A172 (cell line): ENCODE measurements around the gene TBX2. TPM values are rescaled to one million over a fixed set of nuclear protein-coding genes. Genes with fewer than 3 reads are reported as not detected.

Source experiments
- DNase-seq: peaks from one replicate; pipeline ENCODE4 v3.0.0-alpha.2; 2015; ENCODE audit warnings: low spot score
- total RNA-seq: library from RNA; depleted of rRNA; stranded (reverse); fragments of >200 nt; shearing (Covaris generic); gene quantifications from 2 replicates; pipeline ENCODE4 v1.2.3, GENCODE V29; 2014

The TBX2 gene
- total RNA-seq, 1 experiment from 2014 or later: 1.7 TPM

DNA sequence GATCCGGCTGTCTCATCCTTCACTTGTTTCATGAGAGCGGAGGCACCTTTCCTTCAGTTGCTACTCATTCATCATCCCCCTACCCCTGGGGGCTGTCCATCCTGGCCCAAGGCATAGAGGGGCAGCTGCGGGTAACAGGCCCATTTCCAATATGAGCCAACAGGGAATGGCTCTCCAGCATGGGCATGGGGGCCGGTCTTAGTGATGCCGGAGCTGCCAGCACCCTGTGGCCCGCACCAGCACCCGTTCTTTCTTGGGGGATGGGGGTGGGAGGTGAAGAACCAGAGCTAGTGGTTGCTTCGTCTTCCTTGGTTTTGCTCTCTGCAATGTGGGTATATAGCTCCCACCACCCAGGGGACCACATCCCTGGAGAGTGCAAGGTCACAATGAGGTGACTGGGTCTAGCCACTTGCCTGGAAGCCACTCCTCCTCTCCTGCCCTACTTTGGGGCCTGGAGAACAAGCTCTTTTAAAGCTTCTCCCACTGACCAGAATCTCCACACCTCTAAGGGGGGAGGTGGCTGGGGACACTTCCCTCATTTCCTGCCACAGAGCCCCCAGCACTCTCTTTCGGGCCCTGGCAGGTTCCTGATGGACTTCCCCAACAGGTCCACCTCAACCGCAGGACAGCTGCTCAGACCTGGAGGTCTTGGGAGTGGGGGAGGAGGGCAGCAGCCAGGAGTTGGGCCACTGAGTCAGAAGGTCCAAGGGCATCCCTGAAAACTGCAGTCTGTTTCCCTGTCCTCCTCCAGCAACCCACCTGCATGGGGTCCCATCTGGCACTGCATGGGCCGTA, 11.9 kb upstream of the TBX2 start:
- no peak for DNase-seq

DNA sequence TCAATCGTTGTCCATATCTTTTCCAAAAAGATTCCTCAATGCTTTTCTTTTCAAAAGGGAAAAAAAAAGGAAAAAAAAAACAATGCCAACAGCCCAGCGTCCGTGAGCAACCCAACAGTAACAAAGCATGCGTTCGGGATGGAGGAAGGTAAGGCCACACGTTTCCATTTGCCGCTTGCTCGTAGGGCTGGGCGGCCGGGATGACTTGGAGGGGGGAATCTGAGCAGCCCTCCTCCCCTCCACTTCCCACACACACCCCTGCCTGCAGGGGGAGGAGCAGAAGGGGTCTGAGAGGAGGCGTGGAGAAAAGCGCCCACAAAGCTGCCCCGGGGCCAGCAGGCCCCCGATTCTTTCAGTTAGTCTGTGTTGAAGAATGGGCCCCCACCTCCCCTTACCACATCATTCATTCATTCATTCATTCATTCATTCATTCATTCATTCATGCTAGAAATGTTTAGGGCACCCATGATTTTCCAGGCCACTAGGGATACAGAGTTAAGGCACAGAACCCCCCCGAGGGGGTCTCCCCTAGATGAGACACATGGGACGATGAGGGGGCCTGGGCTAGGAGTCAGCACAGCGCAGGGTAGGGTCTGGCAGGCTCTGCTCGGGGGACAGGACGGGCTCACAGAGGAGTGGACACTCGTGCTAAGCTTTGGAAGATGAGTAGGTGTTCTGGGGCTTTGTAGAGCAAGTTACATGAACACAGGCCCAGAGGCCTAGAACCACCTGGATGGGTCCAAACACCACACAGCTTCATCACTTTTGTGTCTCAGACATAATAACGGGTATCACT, 10.9 kb upstream of the TBX2 start:
- no peak for DNase-seq

DNA sequence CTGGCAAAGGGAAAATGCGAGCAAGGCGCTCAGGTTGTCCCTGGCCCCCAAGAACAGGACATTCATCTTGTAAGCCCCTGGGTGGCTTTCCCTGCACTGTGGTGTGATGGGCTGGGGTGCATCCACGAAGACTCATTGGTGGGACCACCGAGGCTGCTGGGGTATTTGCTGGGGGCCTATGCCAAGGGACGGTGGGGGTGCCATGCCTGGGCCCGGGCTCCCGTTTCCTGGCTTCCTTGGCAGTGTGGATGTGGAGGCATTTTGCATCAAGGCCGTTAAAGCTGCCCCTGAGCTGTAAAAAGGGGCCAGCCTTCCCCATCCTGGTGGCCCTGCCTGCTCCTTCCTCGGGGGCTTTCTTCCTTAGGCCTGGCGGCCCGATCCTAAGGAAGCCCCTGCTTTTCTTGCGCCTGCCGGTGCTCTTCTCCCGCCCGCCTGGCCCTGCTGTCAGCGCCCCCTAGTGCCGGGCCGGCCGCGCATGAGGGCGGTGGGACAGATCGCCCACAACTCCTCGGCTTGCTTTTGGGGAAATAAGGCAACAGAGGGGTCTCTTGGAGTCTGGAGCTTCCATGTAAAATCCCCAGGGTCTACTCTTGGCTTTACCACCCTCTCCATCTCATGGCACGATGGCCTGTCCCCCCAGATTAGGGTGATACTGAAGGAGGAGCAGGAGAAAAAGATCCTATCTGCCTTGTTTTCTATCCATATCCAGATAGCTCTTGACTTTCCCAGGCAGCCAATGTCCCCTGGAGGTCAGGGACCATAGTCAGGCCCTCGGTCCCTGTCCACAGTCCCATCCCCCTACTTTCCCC, 9.8 kb upstream of the TBX2 start:
- DNase-seq: no peak

DNA sequence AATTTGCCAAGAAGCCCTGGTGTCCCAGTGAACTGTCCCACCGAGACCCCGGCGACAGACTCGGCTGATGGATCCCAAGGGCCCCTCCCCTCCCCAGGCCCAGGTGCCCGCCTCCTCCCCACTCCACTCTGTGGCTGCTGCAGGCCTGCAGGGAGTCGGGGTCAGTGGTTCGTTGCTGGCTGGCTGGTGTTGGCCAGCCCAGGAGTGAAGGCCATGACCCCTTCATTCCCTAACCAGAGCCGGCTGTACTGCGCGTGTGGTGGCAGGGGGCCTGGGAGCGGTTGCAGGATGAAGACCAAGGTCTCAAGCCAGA, 9.2 kb upstream of the TBX2 start:
- DNase-seq: no peak

DNA sequence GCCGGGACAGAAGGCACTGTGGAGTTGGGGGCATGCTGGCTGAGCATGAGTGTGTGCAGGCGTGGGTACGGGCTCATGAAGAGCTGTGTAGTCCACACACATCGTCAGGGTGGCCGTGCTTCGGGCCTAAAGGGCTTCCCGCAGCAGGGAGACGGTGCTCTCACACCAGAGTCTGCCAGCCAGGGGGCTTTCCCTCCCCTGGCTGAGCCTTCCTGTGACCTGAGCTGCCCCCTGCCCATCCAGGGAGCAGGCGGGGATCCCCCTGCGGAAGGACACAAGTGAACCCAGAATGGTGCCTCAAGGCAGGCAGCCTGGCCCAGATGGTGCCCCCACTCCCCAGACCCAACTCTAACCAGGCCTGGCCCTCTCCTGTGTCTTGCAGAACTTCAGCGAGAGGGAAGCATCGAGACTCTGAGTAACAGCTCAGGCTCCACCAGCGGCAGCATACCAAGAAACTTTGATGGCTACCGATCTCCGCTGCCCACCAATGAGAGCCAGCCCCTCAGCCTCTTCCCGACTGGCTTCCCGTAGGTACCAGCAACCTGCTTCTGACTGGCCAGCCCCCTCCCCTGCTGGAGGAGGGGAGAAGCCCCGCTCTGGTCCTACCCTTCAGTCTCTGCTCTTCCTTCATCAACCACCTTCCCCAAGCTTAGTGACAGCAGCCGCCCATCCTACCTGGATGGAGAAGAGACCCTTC, 7.9 kb upstream of the TBX2 start:
- no peak for DNase-seq

DNA sequence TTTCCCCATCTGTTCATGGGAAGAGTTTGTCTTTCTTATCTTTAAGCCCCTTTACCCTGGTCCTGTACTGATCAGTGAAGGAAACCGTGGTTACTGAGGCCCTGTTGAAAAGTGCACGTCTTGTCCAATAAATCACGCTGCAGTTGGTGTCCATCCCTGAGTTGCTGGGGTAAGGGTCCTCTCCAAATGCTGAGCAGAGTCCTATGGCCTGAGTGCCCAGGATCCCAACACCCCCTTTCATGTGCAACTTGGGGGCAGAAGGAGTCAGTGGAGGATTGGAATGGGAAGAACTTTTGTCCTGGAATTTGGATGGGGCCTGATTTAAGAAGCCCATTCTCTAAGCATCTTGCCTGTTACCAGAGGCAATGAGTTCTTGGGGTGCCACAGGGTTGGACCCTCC, 7.0 kb upstream of the TBX2 start:
- DNase-seq: no peak

DNA sequence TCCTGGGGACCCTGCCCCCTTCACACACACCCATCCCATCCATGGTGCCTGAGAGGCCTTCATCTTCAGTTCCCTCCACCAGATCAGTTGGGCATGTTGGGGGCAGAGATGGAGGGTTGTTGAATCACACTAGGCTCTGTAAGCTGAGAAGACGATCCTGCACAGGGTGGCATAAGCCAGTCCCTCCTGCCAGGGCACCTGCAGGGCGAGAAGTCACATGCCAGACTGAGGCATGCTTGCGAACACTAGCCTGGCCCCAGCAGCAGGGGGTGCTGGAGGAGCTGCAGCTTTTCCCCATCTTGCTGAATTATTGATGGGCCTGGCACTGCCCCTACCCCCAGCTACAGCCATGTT, 6.1 kb upstream of the TBX2 start:
- DNase-seq: no peak

DNA sequence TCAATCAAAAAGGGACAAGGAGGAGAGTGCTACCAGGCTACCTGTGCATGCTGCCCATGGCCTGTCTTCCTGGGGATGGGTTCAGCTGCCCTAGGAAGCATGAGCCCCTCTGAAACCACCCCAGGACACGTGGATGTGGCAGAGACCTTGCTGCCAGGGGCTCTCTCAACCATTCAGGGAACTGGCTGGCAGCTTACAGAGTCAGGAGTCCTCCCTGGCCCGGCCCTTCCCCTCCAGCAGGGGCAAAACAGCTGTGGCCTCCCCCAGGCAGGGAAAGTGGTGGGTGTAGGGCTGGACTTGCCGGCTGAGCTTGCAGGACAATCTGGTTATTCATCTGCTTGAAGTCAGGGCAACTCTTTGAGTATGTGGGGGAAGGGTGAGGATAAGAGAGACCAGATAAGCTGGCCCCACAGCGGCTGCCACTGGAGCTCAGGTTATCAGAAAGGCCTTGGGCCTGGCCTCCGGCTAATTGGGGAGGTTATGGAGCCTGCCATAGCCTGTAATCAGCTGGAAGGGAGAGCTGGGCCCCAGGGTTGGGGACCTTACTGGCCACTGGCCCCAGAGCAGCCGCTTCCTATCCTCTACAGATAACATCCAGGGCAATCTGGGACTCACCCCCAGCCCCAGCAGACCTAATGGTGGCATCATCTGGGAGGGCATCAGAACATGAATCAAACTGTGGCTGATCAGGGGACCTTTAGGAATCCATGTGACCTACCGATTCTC, 5.6 kb upstream of the TBX2 start:
- DNase-seq: no peak

DNA sequence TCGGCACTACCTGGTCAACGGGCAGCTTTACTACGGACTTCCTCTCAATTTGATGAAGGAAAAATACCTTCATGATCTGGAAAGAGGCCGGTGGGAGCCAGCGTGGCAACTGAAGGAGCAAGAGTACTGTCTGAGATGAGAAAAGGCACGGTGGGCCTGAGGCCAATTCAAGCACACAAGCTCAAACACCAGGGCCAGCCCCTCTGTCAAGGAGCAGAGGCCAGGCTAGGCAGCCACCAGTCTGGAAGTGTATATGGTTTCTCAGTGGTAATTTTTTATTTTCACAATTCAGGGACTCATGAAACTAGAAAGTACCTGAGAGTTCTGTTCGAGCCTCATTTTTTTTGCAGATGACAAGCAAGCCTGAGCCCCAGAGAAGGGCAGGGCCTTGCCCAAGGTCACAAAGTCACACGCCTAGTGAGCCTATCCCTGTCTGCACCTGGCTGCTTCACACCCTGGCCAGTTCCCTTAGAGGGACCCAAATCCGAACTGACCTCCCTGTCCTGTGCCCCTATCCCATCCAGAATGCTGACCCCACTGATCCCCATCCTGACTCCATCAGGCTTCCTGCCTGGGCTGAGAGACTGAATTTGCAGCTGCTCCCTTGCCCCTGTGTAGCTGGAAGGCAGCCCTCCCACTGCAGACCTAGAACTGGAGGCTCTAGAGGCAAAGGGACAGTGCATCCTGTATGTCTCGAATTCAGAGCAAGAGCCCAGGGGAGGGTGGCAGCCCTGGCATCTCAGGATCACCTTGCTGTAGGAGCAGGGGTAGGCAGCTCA, 4.8 kb upstream of the TBX2 start:
- DNase-seq: no peak

DNA sequence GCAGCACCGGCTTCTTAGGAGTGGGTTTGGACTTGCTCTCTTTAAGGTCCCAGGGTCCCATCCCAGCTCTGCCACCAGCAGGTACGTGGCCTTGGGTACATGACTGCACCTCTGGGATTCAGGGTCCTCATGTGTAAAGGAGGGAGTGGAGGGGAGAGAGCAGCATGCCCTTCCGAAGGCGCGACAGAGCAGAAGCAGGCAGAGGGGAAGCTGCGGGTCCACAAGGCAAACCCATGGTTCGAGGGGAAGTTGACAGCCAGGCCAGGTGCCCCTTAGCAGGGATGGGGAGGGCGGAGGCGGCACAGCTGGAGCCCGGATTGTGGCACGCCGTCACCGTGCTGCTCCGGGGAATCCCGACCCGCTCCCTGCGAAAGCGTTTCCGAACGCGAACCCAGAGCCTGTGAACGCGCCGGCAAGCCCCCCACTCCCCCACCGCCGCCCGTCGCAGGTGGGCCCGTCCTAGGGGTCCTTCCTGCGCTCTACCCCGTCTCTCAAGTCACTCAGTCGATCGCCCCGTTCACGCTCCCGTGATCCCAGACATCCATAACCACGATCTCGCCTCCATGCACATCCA, 4.1 kb upstream of the TBX2 start:
- no peak for DNase-seq

DNA sequence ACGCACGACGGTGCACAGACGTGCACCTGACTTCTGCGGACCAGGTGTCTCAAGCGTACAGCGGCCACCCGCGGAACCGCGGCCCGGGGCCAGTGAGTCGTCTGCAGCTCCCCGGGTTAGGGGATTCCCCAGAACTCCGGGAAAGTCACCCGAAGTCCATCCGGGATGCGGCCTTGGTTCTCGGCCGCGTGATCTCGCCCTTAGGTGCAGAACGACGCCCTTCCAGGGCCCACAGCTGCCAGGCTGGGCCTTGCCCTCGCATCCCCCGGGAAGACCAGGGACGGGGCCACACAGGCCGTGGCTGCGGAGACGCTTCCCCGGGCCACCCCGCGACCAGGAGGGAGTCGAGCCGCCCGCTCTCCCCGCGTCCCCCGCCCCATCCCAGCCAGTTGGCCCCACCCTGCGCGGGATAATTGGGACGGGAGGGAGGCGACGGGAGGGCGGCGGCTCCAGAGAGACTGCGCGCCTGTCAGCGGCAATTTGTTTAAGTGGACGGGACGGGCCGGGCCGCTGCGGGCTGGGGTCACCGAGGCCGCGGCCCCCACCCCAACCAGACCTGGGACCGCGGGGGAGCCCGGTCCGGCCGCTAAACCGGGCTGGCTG, 3.6 kb upstream of the TBX2 start:
- DNase-seq: no peak

DNA sequence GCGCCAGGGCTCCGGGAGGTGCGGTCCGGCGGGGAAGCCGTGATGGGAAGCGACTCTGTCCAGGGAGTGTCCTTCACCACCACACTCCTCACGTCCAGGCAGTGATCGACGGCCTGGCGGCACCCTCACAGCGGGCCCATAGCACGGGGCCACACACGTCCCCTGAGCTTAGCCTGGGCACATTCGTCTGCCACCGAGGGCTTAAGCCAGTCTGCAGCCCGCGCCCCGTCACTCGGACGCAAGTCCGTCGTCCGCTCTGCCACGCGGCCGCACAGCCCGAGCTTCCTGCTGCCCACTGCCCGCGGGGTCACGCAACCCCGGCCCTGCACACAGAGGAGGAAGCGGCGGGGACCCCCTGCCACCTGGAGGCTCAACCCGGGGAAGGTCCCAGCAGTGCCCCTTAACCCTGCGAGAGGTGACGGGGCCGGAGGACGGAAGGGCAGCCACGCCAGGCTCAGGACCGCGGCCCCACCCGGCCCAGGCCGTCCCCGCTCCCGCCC, 3.0 kb upstream of the TBX2 start:
- no peak for DNase-seq

DNA sequence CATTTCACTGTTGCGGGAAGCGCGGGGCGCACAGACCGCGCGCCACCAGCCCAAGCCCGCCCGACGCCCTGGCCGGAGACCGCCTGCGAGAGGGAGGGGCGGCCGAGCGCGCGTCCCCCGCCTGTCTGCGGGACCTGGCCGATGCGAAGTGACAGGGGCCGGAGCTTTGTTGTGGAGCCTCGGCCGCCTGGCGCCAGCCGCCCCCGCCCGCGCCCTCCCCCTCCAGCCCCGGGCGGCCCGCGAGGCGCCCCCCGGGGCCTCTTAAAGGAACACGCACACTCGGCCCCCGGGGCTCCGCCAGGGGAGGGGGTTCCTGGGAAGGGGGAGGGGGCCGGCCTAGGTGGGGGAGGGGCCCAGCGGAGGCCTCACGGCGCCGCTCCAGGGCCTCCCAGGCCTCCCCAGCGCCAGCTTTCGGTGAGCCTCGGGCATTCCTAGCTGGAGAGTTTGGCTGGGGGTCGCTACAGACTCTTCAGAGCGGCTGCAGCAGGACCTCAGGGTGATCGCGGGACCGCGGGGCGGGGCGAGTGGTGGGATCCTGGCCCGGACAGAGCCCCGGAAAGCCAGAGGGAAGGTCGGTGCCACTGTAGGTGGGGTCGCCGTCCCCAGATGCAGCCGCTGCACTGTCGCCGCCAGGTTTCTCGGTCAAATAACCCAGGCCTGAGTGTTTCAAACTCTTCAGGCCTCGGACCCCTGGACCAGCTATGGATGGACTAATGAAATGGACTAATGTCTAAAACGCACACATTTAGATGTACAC, 2.4 kb upstream of the TBX2 start:
- DNase-seq: no peak

DNA sequence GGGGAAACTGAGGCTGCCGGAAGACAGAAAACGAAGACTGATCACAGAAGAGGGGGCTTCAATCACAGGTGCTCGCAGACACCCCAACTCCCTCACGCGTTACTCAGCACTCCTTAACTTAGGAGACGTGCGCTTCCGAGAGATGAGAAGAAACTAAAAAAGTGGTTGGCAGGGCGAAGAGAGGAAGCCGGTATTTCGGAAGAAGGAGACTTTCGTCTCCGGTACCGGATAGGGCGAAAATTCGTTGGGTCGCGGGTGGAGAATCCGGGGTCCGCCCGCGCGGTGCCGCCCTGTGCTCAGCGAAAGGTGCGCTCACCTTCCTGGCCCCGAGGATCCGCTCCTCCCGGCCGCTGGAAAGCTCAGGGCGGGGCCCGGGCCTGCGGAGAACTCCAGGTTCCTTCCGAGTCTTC, 917 bp upstream of the TBX2 start:
- no peak for DNase-seq

DNA sequence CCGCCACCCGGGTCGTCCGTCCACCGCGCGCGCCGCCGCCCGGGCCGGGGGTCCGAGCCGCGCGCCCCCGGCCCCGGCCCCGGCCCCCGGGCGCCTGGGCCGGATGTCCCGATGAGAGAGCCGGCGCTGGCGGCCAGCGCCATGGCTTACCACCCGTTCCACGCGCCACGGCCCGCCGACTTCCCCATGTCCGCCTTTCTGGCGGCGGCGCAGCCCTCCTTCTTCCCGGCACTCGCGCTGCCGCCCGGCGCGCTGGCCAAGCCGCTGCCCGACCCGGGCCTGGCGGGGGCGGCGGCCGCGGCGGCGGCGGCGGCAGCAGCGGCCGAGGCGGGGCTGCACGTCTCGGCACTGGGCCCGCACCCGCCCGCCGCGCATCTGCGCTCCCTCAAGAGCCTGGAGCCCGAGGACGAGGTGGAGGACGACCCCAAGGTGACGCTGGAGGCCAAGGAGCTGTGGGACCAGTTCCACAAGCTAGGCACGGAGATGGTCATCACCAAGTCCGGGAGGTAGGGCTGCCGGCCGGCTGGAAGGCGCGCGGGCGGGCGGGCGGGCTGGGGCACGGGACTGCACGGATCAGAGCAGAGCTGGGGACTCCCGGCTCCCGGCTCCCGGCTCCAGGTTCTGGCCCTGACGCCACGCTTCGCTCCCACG, 548 bp downstream of the TBX2 start:
- DNase-seq: no peak

DNA sequence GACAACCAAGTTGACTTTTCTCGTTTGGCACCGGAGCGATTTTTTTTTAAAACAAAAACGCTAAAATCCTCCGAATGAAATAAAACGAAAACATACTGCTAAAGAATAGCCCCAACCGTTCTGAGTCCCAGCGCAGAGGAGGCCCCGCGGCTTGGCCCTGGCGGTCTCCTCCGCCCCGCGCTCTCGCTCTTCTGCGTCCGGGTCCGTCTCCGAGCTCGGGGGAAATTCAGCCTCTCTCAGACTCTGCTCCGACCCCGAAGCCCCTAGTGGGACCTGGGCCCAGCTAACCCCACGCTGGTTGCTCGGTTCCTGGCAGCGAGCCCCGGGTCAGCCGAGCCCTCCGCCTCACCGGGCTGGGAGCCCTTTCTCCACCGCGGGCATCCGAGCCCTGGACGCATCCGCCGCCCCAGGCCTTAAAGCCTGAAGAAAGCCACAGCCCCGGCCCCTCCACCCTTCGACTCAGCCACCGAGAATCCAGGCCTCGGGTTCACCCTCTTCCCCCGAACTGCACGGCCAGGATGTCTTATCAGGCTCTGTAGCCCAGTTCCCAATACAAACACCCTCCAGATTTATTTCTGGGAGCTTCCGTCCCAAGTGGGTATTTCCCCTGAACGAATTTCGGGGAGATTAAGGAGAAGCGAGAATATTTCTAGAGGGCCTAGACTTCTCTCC, 1.2 kb downstream of the TBX2 start:
- no peak for DNase-seq

DNA sequence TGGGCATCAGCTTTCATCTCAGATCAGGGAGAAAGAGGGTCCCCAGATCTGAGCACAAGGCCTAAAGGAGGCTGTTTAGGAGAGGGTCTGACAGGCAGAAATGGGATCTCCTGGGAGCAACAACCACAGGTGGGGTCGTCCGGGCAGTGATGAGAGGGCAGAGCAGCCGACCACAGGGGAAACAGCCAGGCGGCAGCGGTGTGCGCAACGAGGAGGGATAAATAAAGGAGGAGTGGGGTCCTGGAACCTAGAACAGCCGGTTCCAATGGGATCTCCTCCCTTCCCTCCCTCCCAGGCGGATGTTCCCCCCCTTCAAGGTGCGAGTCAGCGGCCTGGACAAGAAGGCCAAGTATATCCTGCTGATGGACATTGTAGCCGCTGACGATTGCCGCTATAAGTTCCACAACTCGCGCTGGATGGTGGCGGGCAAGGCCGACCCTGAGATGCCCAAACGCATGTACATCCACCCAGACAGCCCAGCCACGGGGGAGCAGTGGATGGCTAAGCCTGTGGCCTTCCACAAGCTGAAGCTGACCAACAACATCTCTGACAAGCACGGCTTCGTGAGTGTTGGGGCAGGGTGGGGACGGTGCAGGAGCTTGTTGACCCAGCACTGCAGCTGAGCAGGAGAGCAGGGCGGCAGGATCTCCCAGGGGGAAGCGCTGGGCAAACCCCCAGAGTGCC, 1.9 kb downstream of the TBX2 start:
- no peak for DNase-seq
